Stimulated activated naive B cell treated with anti-CD40 and anti-IgM and Interleukin-4, amounts not matched to agents 10 μg/mL and 1 μg/mL and 100 μg/mL, for 72 hours (primary cell): ENCODE measurements around the gene CFI.
A peak's percentile ranks its signal among the peaks of the same experiment; 100 is the strongest.

Source experiments
- ATAC-seq, 2 donors: fragments of 150-1000 bp; cut with Tn5 transposase; replicated peaks; 2 replicates each; pipeline ENCODE4 v1.10.0; 2021; ENCODE audit warnings: moderate library complexity in 1 of 2
- DNase-seq: peaks from one replicate; pipeline ENCODE4 v3.0.0; 2021
- H3K27ac Mint-ChIP-seq: one replicate; pipeline ENCODE4 v1.8.0; 2022; ENCODE audit warnings: mild to moderate bottlenecking, mixed read lengths
- H3K27me3 Mint-ChIP-seq, 2 donors: one replicate each; pipeline ENCODE4 v1.8.0; 2022; ENCODE audit warnings: mixed read lengths in 2 of 2
- H3K36me3 Mint-ChIP-seq, 2 donors: one replicate each; pipeline ENCODE4 v1.8.0; 2022; ENCODE audit warnings: mixed read lengths in 2 of 2, mild to moderate bottlenecking in 1 of 2
- H3K4me1 Mint-ChIP-seq, 2 donors: one replicate each; pipeline ENCODE4 v1.8.0; 2022; ENCODE audit warnings: mixed read lengths in 2 of 2, mild to moderate bottlenecking in 1 of 2
- H3K4me3 Mint-ChIP-seq, 2 donors: one replicate each; pipeline ENCODE4 v1.8.0; 2022; ENCODE audit warnings: mild to moderate bottlenecking in 2 of 2, mixed read lengths in 2 of 2, moderate library complexity in 1 of 2
- H3K9me3 Mint-ChIP-seq, 2 donors: one replicate each; pipeline ENCODE4 v1.8.0; 2022; ENCODE audit warnings: mixed read lengths in 2 of 2, mild to moderate bottlenecking in 1 of 2

The CFI gene

GRCh38 chr4:109760682-109761081, 41.1 kb downstream of the CFI start:
- Mint-ChIP-seq H3K27me3 (peaks cover 19 to 21% of the 10 kb centered on the region in 2 donors), H3K36me3 (no peaks in the 10 kb centered on the region), H3K4me1 (no peaks in the 10 kb centered on the region), H3K27ac (no peak overlapping the region), H3K4me3 (no peak overlapping the region), H3K9me3 (no peaks in the 10 kb centered on the region)
- no peak for DNase-seq
- no peak for ATAC-seq

- H3K9me3 Mint-ChIP-seq = no peaks in the 10 kb centered on the region
- H3K36me3 Mint-ChIP-seq = no peaks in the 10 kb centered on the region
- H3K27ac Mint-ChIP-seq = no peak overlapping the region
- ATAC-seq (no peak), DNase-seq (no peak)
- H3K4me3 Mint-ChIP-seq = no peak overlapping the region
- peaks cover 0 to 10% of the 10 kb centered on the region in 2 donors for H3K27me3 Mint-ChIP-seq
- H3K4me1 Mint-ChIP-seq = no peaks in the 10 kb centered on the region
Measured at GRCh38 chr4:109755656-109756055, 46.1 kb downstream of the CFI start.

GRCh38 chr4:109754093-109754857, 47.5 kb downstream of the CFI start:
- no peaks in the 10 kb centered on the region for H3K4me1 Mint-ChIP-seq
- DNase-seq (no peak), ATAC-seq (no peak)
- peak overlapping the region; percentile 25 for H3K27ac Mint-ChIP-seq
- H3K36me3 Mint-ChIP-seq = no peaks in the 10 kb centered on the region
- H3K9me3 Mint-ChIP-seq = no peaks in the 10 kb centered on the region
- H3K27me3 Mint-ChIP-seq = peaks cover 0 to 10% of the 10 kb centered on the region in 2 donors
- H3K4me3 Mint-ChIP-seq = peak overlapping the region in 1 of 2 donors; percentile 14

GRCh38 chr4:109752525-109752924, 49.3 kb downstream of the CFI start:
- H3K27me3 Mint-ChIP-seq = peaks cover 0 to 6% of the 10 kb centered on the region in 2 donors
- no peaks in the 10 kb centered on the region for H3K4me1 Mint-ChIP-seq
- ATAC-seq (peak in 1 of 2 donors; percentile 48), DNase-seq (no peak)
- no peak overlapping the region for H3K27ac Mint-ChIP-seq
- no peaks in the 10 kb centered on the region for H3K36me3 Mint-ChIP-seq
- no peak overlapping the region for H3K4me3 Mint-ChIP-seq
- H3K9me3 Mint-ChIP-seq = no peaks in the 10 kb centered on the region

- no peak for DNase-seq
- Mint-ChIP-seq H3K4me3 (no peak overlapping the region), H3K9me3 (no peaks in the 10 kb centered on the region), H3K4me1 (no peaks in the 10 kb centered on the region), H3K27me3 (peaks cover 5 to 6% of the 10 kb centered on the region in 2 donors), H3K36me3 (no peaks in the 10 kb centered on the region), H3K27ac (no peak overlapping the region)
- no peak for ATAC-seq
Measured at GRCh38 chr4:109751852-109752251, 49.9 kb downstream of the CFI start.

GRCh38 chr4:109750652-109751244, 51.1 kb downstream of the CFI start:
- ATAC-seq = no peak
- Mint-ChIP-seq H3K27me3 (peaks cover under 1 to 10% of the 10 kb centered on the region in 2 donors), H3K27ac (no peak overlapping the region), H3K4me1 (no peaks in the 10 kb centered on the region), H3K4me3 (no peak overlapping the region), H3K36me3 (no peaks in the 10 kb centered on the region), H3K9me3 (no peaks in the 10 kb centered on the region)
- no peak for DNase-seq

- DNase-seq (no peak), ATAC-seq (no peak)
- Mint-ChIP-seq H3K36me3 (no peaks in the 10 kb centered on the region), H3K9me3 (no peaks in the 10 kb centered on the region), H3K4me3 (no peak overlapping the region), H3K27ac (no peak overlapping the region), H3K27me3 (peaks cover 0 to 15% of the 10 kb centered on the region in 2 donors), H3K4me1 (no peaks in the 10 kb centered on the region)
Measured at GRCh38 chr4:109749388-109750082, 52.3 kb downstream of the CFI start.

- H3K27ac Mint-ChIP-seq = no peak overlapping the region
- H3K4me1 Mint-ChIP-seq = no peaks in the 10 kb centered on the region
- no peaks in the 10 kb centered on the region for H3K36me3 Mint-ChIP-seq
- no peak for ATAC-seq
- no peaks in the 10 kb centered on the region for H3K9me3 Mint-ChIP-seq
- H3K4me3 Mint-ChIP-seq = no peak overlapping the region
- no peak for DNase-seq
- peaks cover 0 to 19% of the 10 kb centered on the region in 2 donors for H3K27me3 Mint-ChIP-seq
Measured at GRCh38 chr4:109748114-109748513, 53.7 kb downstream of the CFI start.

GRCh38 chr4:109746728-109747127, 55.1 kb downstream of the CFI start:
- H3K27me3 Mint-ChIP-seq = peaks cover 0 to 19% of the 10 kb centered on the region in 2 donors
- no peaks in the 10 kb centered on the region for H3K9me3 Mint-ChIP-seq
- no peaks in the 10 kb centered on the region for H3K36me3 Mint-ChIP-seq
- ATAC-seq (no peak), DNase-seq (no peak)
- H3K27ac Mint-ChIP-seq = no peak overlapping the region
- no peaks in the 10 kb centered on the region for H3K4me1 Mint-ChIP-seq
- H3K4me3 Mint-ChIP-seq = no peak overlapping the region

GRCh38 chr4:109745830-109746229, 56.0 kb downstream of the CFI start:
- DNase-seq = no peak
- no peak for ATAC-seq
- no peaks in the 10 kb centered on the region for H3K36me3 Mint-ChIP-seq
- H3K9me3 Mint-ChIP-seq = no peaks in the 10 kb centered on the region
- no peak overlapping the region for H3K27ac Mint-ChIP-seq
- H3K4me3 Mint-ChIP-seq = no peak overlapping the region
- H3K27me3 Mint-ChIP-seq = peaks cover 0 to 19% of the 10 kb centered on the region in 2 donors
- no peaks in the 10 kb centered on the region for H3K4me1 Mint-ChIP-seq

GRCh38 chr4:109739547-109739946, 62.3 kb downstream of the CFI start:
- Mint-ChIP-seq H3K4me1 (no peaks in the 10 kb centered on the region), H3K9me3 (no peaks in the 10 kb centered on the region), H3K36me3 (peaks cover 0 to 2% of the 10 kb centered on the region in 2 donors), H3K4me3 (no peak overlapping the region), H3K27ac (no peak overlapping the region), H3K27me3 (peaks cover 13 to 29% of the 10 kb centered on the region in 2 donors)
- DNase-seq = no peak
- ATAC-seq = no peak

- DNase-seq = no peak
- peaks cover 0 to 2% of the 10 kb centered on the region in 2 donors for H3K36me3 Mint-ChIP-seq
- no peak for ATAC-seq
- no peak overlapping the region for H3K27ac Mint-ChIP-seq
- H3K9me3 Mint-ChIP-seq = no peaks in the 10 kb centered on the region
- H3K27me3 Mint-ChIP-seq = peaks cover 17 to 28% of the 10 kb centered on the region in 2 donors
- H3K4me3 Mint-ChIP-seq = no peak overlapping the region
- H3K4me1 Mint-ChIP-seq = no peaks in the 10 kb centered on the region
Measured at GRCh38 chr4:109738104-109738872, 63.5 kb downstream of the CFI start.

- Mint-ChIP-seq H3K4me1 (no peaks in the 10 kb centered on the region), H3K36me3 (peaks cover 0 to 2% of the 10 kb centered on the region in 2 donors), H3K9me3 (no peaks in the 10 kb centered on the region), H3K27me3 (peaks cover 17 to 30% of the 10 kb centered on the region in 2 donors), H3K4me3 (no peak overlapping the region), H3K27ac (no peak overlapping the region)
- ATAC-seq = no peak
- no peak for DNase-seq
Measured at GRCh38 chr4:109735566-109736365, 66.0 kb downstream of the CFI start.
